ENCODE data around the gene TOX4. TPM values are rescaled to one million over a fixed set of nuclear protein-coding genes. Genes with fewer than 3 reads are reported as not detected.

The TOX4 gene
- total and polyA plus RNA-seq, 9 of the 15 experiments (the other 6 are each of a cell fraction or from before 2014, with no cell fraction given), result 9.9 to 76.5 (median 41.0) TPM

DNA sequence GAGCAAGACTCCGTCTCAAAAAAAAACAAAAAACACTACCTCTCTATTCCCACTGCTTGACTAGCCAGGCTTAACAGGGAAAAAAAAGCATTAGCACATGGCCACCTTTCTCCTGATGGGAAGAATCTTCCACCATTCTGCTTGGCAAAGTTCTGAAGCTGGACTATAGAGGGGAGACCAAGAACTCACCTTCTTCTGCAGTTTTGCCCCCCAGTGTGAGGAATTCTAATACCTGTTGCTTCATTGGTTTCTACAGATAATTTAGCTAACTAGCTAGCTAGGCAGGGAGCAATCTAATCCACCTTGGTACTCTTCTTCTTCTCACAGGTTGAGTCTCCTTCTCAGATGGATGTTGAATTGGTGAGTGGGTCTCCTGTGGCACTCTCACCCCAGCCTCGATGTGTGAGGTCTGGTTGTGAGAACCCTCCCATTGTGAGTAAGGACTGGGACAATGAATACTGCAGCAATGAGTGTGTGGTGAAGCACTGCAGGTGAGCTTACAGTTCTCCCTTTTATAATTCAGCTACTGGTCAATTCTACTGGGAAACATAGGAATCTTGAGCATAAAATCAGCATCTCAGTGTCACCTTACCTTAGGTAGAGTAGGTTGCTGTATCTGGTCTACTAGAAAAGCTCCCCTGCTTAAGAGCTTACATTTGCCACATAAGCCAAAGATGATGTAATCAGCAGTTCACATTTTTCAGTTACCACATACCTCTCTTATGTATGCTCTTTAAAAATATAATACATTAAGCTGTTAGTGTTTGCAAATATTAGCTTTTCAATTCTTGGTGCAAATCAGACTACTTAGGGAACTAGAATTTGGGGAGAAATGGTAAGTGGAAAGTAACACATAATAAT lies 18.1 kb downstream of the TOX4 start (continued):
- TF ChIP-seq CREM (IDR thresholded peaks at IDR 0.05; ENCODE audit: low read depth), result no peak

DNA sequence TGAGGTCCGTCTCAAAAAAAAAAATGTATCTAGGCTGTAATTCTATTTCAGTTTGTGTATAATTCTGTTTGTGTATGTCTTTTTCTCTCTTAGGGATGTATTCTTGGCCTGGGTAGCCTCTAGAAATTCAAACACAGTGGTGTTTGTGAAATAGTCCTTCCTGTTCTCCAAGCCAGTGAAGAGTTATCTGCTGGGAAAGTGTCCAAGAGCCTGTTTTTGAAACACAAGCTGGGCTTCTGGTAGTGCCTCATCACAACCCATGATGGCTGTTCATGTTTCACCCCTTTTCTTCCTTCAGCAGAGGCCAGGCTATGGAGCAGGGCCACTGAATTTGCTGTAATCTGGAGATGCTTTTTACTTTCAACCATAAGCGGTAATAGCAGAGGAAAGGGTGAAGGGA lies 19.5 kb downstream of the TOX4 start:
- CTCF ChIA-PET (ENCODE audit: low intra/inter-chr PET ratio), result no interaction called here
- BruUV-seq (replicated peaks), result no TSS peak
- H3K9me1 ChIP-seq (ENCODE audit: control insufficient read depth, insufficient read depth, low read length), result no peaks in the 10 kb centered on the region
- in situ Hi-C loops (cut with MboI), result no loop called here
- POLR2A ChIA-PET, result no interaction called here
- no peak for ATAC-seq
- H4K20me1 ChIP-seq (replicated peaks; ENCODE audit: control insufficient read depth, insufficient read depth, low read length), result no peaks in the 10 kb centered on the region; the same call in 1 of the 2 replicates
- 66% methylated on average over 2 of the region's 2 CpGs for WGBS (ENCODE audit: insufficient coverage, low coverage, missing lambda C conversion rate)
- H3K27me3 ChIP-seq (ENCODE audit: control insufficient read depth in 2 of 2, insufficient read depth in 2 of 2, low read length in 2 of 2), result no peaks in the 10 kb centered on the region
- no peak overlapping the region for H2AFZ ChIP-seq (ENCODE audit: low read depth, low read length)
- no peak overlapping the region for H3K27ac ChIP-seq (ENCODE audit: extremely low read depth, low read depth, low read length)
- no peaks in the 10 kb centered on the region for H3K9me3 ChIP-seq (replicated peaks; ENCODE audit: control insufficient read depth, insufficient read depth, low read depth, low read length)
- no peak for DNase-seq (ENCODE audit: extremely low read depth in 1 of 4, low spot score in 3 of 4)
- no peak overlapping the region for H3K4me3 ChIP-seq
- intact Hi-C loops (cut with micrococcal nuclease), result no loop called here
- H3K79me2 ChIP-seq (ENCODE audit: control insufficient read depth, insufficient read depth, low read length), result no peaks in the 10 kb centered on the region
- H3K9ac ChIP-seq (ENCODE audit: insufficient read depth in 1 of 2, low read depth in 2 of 2, low read length in 2 of 2), result no peak overlapping the region
- H3K36me3 ChIP-seq (ENCODE audit: control insufficient read depth, insufficient read depth, low read length), result peaks cover 77% of the 10 kb centered on the region
- FAIRE-seq, result no peak
- no peak overlapping the region for H3K4me2 ChIP-seq (ENCODE audit: insufficient read depth, low read length)
- no peaks in the 10 kb centered on the region for H3K4me1 ChIP-seq (replicated peaks in 1 of 2; ENCODE audit: control insufficient read depth in 2 of 2, insufficient read depth in 2 of 2, low read length in 2 of 2)
- no peak for TF ChIP-seq TBP (optimal IDR thresholded peaks at IDR 0.05; ENCODE audit: low read depth, low read length)
- no peak for TF ChIP-seq POLR2B (IDR thresholded peaks at IDR 0.05; ENCODE audit: low read depth, partially characterized antibody)
- TF ChIP-seq, protein P1, sequence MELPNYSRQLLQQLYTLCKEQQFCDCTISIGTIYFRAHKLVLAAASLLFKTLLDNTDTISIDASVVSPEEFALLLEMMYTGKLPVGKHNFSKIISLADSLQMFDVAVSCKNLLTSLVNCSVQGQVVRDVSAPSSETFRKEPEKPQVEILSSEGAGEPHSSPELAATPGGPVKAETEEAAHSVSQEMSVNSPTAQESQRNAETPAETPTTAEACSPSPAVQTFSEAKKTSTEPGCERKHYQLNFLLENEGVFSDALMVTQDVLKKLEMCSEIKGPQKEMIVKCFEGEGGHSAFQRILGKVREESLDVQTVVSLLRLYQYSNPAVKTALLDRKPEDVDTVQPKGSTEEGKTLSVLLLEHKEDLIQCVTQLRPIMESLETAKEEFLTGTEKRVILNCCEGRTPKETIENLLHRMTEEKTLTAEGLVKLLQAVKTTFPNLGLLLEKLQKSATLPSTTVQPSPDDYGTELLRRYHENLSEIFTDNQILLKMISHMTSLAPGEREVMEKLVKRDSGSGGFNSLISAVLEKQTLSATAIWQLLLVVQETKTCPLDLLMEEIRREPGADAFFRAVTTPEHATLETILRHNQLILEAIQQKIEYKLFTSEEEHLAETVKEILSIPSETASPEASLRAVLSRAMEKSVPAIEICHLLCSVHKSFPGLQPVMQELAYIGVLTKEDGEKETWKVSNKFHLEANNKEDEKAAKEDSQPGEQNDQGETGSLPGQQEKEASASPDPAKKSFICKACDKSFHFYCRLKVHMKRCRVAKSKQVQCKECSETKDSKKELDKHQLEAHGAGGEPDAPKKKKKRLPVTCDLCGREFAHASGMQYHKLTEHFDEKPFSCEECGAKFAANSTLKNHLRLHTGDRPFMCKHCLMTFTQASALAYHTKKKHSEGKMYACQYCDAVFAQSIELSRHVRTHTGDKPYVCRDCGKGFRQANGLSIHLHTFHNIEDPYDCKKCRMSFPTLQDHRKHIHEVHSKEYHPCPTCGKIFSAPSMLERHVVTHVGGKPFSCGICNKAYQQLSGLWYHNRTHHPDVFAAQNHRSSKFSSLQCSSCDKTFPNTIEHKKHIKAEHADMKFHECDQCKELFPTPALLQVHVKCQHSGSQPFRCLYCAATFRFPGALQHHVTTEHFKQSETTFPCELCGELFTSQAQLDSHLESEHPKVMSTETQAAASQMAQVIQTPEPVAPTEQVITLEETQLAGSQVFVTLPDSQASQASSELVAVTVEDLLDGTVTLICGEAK (IDR thresholded peaks at IDR 0.05), result no peak
- TF ChIP-seq, protein P1 (CRISPR knock-in tag; IDR thresholded peaks at IDR 0.05), result no peak
- TF ChIP-seq SAFB (IDR thresholded peaks at IDR 0.05; ENCODE audit: borderline replicate concordance, low read depth, low read length), result no peak
- TF ChIP-seq CHCHD3 (CRISPR knock-in tag; IDR thresholded peaks at IDR 0.05), result no peak
- TF ChIP-seq GABPB2 (CRISPR knock-in tag; conservative IDR thresholded peaks at IDR 0.05), result no peak
- no peak for TF ChIP-seq HEY1 (CRISPR knock-in tag; IDR thresholded peaks at IDR 0.05; ENCODE audit: borderline replicate concordance)
- no peak for TF ChIP-seq FOXA1 (IDR thresholded peaks at IDR 0.05; ENCODE audit: borderline replicate concordance)
